GM23338 (cell line): ENCODE measurements around the gene VSTM5. TPM values are rescaled to one million over a fixed set of nuclear protein-coding genes. Genes with fewer than 3 reads are reported as not detected.

Experiments used
- ATAC-seq: fragments of 200-7000 bp; cut with Tn5 transposase; 3 replicates; pipeline ENCODE4 v1.9.1; 2020
- DNase-seq: peaks from one replicate; pipeline ENCODE4 v3.0.0-alpha.2; 2015; ENCODE audit warnings: low spot score
- H2AFZ ChIP-seq: fragments of 200-600 bp; sonication (generic); 2 replicates; pipeline ENCODE4 v1.8.0; 2016; ENCODE audit warnings: antibody characterized with exemption, mild to moderate bottlenecking, moderate library complexity
- H3F3A ChIP-seq: fragments of 200-600 bp; sonication (generic); replicated peaks from 2 replicates; pipeline ENCODE4 v1.8.0; 2017; ENCODE audit warnings: antibody characterized with exemption, mixed run types, low read depth
- H3K27ac ChIP-seq: fragments of 200-600 bp; sonication (generic); 2 replicates; pipeline ENCODE4 v1.6.1; 2016; ENCODE audit warnings: low read depth
- H3K27me3 ChIP-seq: fragments of 200-600 bp; sonication (generic); 2 replicates; pipeline ENCODE4 v1.8.0; 2016; ENCODE audit warnings: mild to moderate bottlenecking, mixed run types, moderate library complexity; ENCODE audit not compliant: insufficient read depth
- H3K36me3 ChIP-seq: fragments of 200-600 bp; sonication (generic); 2 replicates; pipeline ENCODE4 v1.8.0; 2016; ENCODE audit warnings: mild to moderate bottlenecking; ENCODE audit not compliant: insufficient read depth
- H3K4me1 ChIP-seq: fragments of 200-600 bp; sonication (generic); 2 replicates; pipeline ENCODE4 v1.8.0; 2016; ENCODE audit warnings: mild to moderate bottlenecking, moderate library complexity; ENCODE audit not compliant: insufficient read depth
- H3K4me2 ChIP-seq: fragments of 200-600 bp; sonication (generic); 2 replicates; pipeline ENCODE4 v1.7.1; 2017; ENCODE audit warnings: mixed run types
- H3K4me3 ChIP-seq: fragments of 200-600 bp; sonication (generic); 2 replicates; pipeline ENCODE4 v1.6.1; 2016; ENCODE audit warnings: mixed run types
- H3K79me2 ChIP-seq: fragments of 200-600 bp; sonication (generic); replicated peaks from 2 replicates; pipeline ENCODE4 v1.8.0; 2017; ENCODE audit warnings: mild to moderate bottlenecking; ENCODE audit not compliant: insufficient read depth
- H3K9me2 ChIP-seq: fragments of 200-600 bp; sonication (generic); 2 replicates; pipeline ENCODE4 v1.8.0; 2017; ENCODE audit not compliant: insufficient read depth
- H4K20me1 ChIP-seq: fragments of 200-600 bp; sonication (generic); replicated peaks from 2 replicates; pipeline ENCODE4 v1.8.0; 2017; ENCODE audit warnings: mild to moderate bottlenecking; ENCODE audit not compliant: insufficient read depth
- H3K27ac Mint-ChIP-seq: 2 replicates; pipeline ENCODE4 v1.8.0; 2020; ENCODE audit warnings: inconsistent platforms, mild to moderate bottlenecking, moderate library complexity, mixed read lengths
- H3K27me3 Mint-ChIP-seq: 3 replicates; pipeline ENCODE4 v1.8.0; 2022; ENCODE audit warnings: low read depth, mild to moderate bottlenecking, moderate library complexity, mixed read lengths, inconsistent platforms; ENCODE audit not compliant: insufficient read depth, poor library complexity
- H3K36me3 Mint-ChIP-seq: 3 replicates; pipeline ENCODE4 v1.8.0; 2021; ENCODE audit warnings: low read depth, mild to moderate bottlenecking, inconsistent platforms, moderate library complexity, mixed read lengths
- H3K4me1 Mint-ChIP-seq: 3 replicates; pipeline ENCODE4 v1.8.0; 2020; ENCODE audit warnings: mild to moderate bottlenecking, inconsistent platforms, mixed read lengths
- H3K4me3 Mint-ChIP-seq: 3 replicates; pipeline ENCODE4 v1.8.0; 2021; ENCODE audit warnings: moderate library complexity, mild to moderate bottlenecking, inconsistent platforms, mixed read lengths
- H3K9me3 Mint-ChIP-seq: 3 replicates; pipeline ENCODE4 v1.8.0; 2020; ENCODE audit warnings: moderate library complexity, mild to moderate bottlenecking, inconsistent platforms, mixed read lengths
- CREB1 ChIP-seq: fragments of 250-450 bp; sonication (Bioruptor Pico); IDR thresholded peaks from 2 replicates; pipeline ENCODE4 v1.5.0; 2020; ENCODE audit warnings: low read depth, mild to moderate bottlenecking, moderate library complexity
- CTCF ChIP-seq, 2 experiments: fragments of 200-600 bp in 1 of 2; sonication (generic) in 1 of 2; conservative IDR thresholded peaks; 2 replicates each; pipeline versions ENCODE4 v1.5.1 to v1.6.1; 2016 to 2017; ENCODE audit warnings: antibody characterized with exemption in 2 of 2, low read depth in 2 of 2, mild to moderate bottlenecking in 2 of 2, moderate library complexity in 1 of 2
- EZH2phosphoT487 ChIP-seq: fragments of 200-600 bp; sonication (generic); IDR thresholded peaks from one replicate; pipeline ENCODE4 v1.8.1; 2018; ENCODE audit warnings: antibody characterized with exemption; ENCODE audit not compliant: unreplicated experiment
- JUNB ChIP-seq: IDR thresholded peaks from one replicate; pipeline ENCODE4 v1.6.1; 2016; ENCODE audit warnings: antibody characterized with exemption; ENCODE audit not compliant: unreplicated experiment
- NANOG ChIP-seq: IDR thresholded peaks from 2 replicates; pipeline ENCODE4 v1.6.1; 2016; ENCODE audit warnings: antibody characterized with exemption, borderline replicate concordance
- POLR2AphosphoS5 ChIP-seq: IDR thresholded peaks from 2 replicates; pipeline ENCODE4 v1.6.1; 2016; ENCODE audit warnings: antibody characterized with exemption, low read depth
- STAT1 ChIP-seq: IDR thresholded peaks from one replicate; pipeline ENCODE4 v1.6.1; 2016; ENCODE audit warnings: antibody characterized with exemption; ENCODE audit not compliant: unreplicated experiment
- ZNF114 ChIP-seq: fragments of 250-450 bp; sonication (Bioruptor Pico); IDR thresholded peaks from 2 replicates; pipeline ENCODE4 v1.5.0; 2020; ENCODE audit warnings: mild to moderate bottlenecking, moderate library complexity
- ZNF331 ChIP-seq: fragments of 250-450 bp; sonication (Bioruptor Pico); IDR thresholded peaks from 2 replicates; pipeline ENCODE4 v1.5.0; 2020; ENCODE audit warnings: low read depth, mild to moderate bottlenecking, moderate library complexity
- ZNF462 ChIP-seq: fragments of 250-450 bp; sonication (Bioruptor Pico); IDR thresholded peaks from 2 replicates; pipeline ENCODE4 v1.5.0; 2020; ENCODE audit warnings: mild to moderate bottlenecking, moderate library complexity
- polyA plus RNA-seq: library from polyadenylated mRNA; unstranded; fragments of >200 nt; fragmentation: Nextera tagmentation; extraction: Ambion mirVana; gene quantifications from 2 replicates; pipeline ENCODE4 v1.2.1, GENCODE V29; 2016
- total RNA-seq: library from RNA; depleted of rRNA; stranded (reverse); fragments of >200 nt; shearing (Covaris generic); gene quantifications from 2 replicates; pipeline ENCODE4 v1.2.3, GENCODE V29; 2014
- TF ChIP-seq, protein P1 (sequence below): IDR thresholded peaks from 2 replicates; pipeline ENCODE4 v1.6.1; 2016; ENCODE audit warnings: antibody characterized with exemption
- TF ChIP-seq, protein P2 (sequence below): IDR thresholded peaks from one replicate; pipeline ENCODE4 v1.6.1; 2018; ENCODE audit warnings: antibody characterized with exemption; ENCODE audit not compliant: unreplicated experiment

VSTM5 gene
- total and polyA plus RNA-seq, 2 experiments from 2014 or later: 0.21 to 0.66 TPM

GRCh38 chr11:93804879-93805278, 45.5 kb downstream of the VSTM5 start (continued):
- TF ChIP-seq ZNF462 (CRISPR knock-in tag) (no peak), ZNF114 (CRISPR knock-in tag) (no peak), EZH2phosphoT487 (no peak)
- TF ChIP-seq, protein P1, sequence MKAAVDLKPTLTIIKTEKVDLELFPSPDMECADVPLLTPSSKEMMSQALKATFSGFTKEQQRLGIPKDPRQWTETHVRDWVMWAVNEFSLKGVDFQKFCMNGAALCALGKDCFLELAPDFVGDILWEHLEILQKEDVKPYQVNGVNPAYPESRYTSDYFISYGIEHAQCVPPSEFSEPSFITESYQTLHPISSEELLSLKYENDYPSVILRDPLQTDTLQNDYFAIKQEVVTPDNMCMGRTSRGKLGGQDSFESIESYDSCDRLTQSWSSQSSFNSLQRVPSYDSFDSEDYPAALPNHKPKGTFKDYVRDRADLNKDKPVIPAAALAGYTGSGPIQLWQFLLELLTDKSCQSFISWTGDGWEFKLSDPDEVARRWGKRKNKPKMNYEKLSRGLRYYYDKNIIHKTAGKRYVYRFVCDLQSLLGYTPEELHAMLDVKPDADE: no peak

- Histone ChIP-seq H3K79me2 (peaks cover 29% of the 10 kb centered on the region; the same call in 1 of the 2 replicates), H3K27me3 (no peaks in the 10 kb centered on the region), H3K9me2 (no peaks in the 10 kb centered on the region), H3K4me1 (no peaks in the 10 kb centered on the region), H3K4me3 (no peak overlapping the region), H3K27ac (no peak overlapping the region), H4K20me1 (peaks cover 6% of the 10 kb centered on the region; the same call in 1 of the 2 replicates), H2AFZ (no peak overlapping the region), H3K4me2 (no peak overlapping the region), H3K36me3 (peaks cover 48% of the 10 kb centered on the region), H3F3A (no peaks in the 10 kb centered on the region; the same call in 1 of the 2 replicates)
- ATAC-seq: no peak
- Mint-ChIP-seq H3K36me3 (peaks cover 77% of the 10 kb centered on the region), H3K4me3 (no peak overlapping the region), H3K27me3 (peaks cover 1% of the 10 kb centered on the region), H3K4me1 (no peaks in the 10 kb centered on the region), H3K9me3 (no peaks in the 10 kb centered on the region), H3K27ac (no peak overlapping the region)
- no peak for DNase-seq
- TF ChIP-seq NANOG: no peak
- TF ChIP-seq, protein P2, sequence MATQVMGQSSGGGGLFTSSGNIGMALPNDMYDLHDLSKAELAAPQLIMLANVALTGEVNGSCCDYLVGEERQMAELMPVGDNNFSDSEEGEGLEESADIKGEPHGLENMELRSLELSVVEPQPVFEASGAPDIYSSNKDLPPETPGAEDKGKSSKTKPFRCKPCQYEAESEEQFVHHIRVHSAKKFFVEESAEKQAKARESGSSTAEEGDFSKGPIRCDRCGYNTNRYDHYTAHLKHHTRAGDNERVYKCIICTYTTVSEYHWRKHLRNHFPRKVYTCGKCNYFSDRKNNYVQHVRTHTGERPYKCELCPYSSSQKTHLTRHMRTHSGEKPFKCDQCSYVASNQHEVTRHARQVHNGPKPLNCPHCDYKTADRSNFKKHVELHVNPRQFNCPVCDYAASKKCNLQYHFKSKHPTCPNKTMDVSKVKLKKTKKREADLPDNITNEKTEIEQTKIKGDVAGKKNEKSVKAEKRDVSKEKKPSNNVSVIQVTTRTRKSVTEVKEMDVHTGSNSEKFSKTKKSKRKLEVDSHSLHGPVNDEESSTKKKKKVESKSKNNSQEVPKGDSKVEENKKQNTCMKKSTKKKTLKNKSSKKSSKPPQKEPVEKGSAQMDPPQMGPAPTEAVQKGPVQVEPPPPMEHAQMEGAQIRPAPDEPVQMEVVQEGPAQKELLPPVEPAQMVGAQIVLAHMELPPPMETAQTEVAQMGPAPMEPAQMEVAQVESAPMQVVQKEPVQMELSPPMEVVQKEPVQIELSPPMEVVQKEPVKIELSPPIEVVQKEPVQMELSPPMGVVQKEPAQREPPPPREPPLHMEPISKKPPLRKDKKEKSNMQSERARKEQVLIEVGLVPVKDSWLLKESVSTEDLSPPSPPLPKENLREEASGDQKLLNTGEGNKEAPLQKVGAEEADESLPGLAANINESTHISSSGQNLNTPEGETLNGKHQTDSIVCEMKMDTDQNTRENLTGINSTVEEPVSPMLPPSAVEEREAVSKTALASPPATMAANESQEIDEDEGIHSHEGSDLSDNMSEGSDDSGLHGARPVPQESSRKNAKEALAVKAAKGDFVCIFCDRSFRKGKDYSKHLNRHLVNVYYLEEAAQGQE: no peak
- no peak for TF ChIP-seq ZNF114 (CRISPR knock-in tag)
- no peak for TF ChIP-seq ZNF331
- TF ChIP-seq STAT1: no peak
- TF ChIP-seq CTCF (conservative IDR thresholded peaks at IDR 0.05; ENCODE audit: low read depth in 2 of 2): no peak
- TF ChIP-seq EZH2phosphoT487: no peak
- no peak for TF ChIP-seq POLR2AphosphoS5
- TF ChIP-seq, protein P1: no peak
- TF ChIP-seq JUNB: no peak
- no peak for TF ChIP-seq CREB1 (CRISPR knock-in tag)
Observed at GRCh38 chr11:93801366-93801765, 49.1 kb downstream of the VSTM5 start.
